NCI-H128 (cell line): ENCODE data around the gene GALNS.
"Not testable (repeated sequence)": the region's sequence is repeated elsewhere in the genome, so short reads cannot be mapped to it uniquely, and the experiment has no call there.

ENCODE experiments used
- DNase-seq: peaks from one replicate; lab custom pipeline; 2025; ENCODE audit not compliant: unreplicated experiment; lab: John Stamatoyannopoulos, UW

GALNS gene

DNA sequence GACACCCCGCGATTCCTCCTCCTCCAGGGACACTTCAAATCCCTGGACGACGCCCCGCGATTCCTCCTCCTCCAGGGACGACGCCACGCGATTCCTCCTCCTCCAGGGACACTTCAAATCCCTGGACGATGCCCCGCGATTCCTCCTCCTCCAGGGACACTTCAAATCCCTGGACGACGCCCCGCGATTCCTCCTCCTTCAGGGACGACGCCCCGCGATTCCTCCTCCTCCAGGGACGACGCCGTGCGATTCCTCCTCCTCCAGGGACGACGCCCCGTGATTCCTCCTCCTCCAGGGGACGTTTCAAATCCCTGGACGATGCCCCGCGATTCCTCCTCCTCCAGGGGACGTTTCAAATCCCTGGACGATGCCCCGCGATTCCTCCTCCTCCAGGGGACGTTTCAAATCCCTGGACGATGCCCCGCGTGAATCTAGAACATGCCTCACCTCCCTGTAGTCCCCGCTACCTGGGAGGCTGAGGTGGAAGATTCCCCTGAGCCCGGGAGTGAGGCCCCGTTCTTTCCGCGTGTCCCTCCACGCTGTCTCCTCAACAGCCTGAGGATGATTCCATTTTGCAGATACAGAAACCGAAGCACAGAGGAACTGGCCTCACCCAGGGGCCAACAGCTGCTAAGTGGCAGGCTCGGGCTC is 33.1 kb upstream of the GALNS start:
- not testable (repeated sequence) for DNase-seq

DNA sequence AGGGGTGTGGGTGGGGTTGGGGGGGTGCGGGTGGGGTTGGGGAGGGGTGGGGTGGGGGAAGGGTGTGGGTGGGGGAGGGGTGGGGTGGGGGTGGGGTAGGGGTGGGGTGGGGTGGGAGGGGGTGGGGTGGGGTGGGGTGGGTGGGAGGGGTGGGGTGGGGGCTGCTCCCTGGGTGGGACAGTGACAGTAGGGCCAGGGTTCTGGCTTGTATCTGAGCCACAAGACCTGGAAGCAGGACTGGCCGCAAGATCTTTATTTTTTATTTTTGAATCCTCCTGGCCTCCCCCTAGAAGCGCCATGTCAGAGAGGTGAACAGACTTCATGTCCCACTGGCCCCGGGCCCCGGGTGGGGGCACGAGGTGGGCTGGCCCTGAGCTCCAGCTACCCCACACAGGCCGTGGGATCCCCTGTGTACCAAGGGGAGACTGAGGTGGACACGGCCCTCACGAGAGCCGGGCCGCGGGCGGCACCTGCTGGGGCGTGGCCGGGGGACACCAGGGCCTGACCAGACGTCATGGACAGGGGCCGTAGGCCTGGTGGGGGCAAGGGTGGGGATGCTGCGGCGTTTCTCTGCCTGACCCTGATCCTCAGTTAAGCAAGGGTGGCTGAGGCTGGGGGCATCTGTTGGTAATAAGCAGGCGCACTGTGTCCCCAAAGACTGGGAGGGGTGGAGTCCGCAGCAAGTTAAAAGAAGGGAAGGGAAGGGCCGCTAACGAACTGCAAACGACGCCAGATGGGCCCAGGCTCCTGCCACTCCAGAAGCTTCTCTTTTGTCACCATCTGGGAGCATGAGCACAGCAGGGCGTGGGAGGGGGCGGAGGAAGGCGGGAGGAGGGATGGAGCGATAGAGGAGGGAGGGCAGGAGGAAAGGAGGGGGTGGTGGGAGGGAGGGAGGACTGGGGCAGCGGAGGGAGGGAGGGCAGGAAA is 32.0 kb upstream of the GALNS start:
- no peak for DNase-seq

DNA sequence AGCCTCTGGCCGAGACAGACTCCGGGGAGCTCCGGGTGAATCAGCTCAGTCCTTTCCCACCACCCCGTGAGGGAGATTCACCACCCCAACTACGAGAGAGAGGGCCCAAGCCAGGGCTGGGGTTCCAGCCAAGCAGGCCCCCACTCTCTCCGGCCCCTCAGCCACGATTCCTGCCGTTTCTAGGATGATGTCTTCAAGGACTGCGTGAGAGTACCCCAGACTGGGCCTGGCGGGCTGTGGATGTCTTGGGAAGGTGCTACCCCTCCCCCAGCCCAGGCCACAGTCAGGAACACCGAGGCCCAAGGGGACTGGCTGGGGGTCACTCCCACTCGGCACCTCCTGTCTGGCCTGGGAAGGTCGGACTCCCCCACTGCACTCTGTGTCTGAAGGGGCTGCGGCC is 31.3 kb upstream of the GALNS start:
- DNase-seq: no peak

DNA sequence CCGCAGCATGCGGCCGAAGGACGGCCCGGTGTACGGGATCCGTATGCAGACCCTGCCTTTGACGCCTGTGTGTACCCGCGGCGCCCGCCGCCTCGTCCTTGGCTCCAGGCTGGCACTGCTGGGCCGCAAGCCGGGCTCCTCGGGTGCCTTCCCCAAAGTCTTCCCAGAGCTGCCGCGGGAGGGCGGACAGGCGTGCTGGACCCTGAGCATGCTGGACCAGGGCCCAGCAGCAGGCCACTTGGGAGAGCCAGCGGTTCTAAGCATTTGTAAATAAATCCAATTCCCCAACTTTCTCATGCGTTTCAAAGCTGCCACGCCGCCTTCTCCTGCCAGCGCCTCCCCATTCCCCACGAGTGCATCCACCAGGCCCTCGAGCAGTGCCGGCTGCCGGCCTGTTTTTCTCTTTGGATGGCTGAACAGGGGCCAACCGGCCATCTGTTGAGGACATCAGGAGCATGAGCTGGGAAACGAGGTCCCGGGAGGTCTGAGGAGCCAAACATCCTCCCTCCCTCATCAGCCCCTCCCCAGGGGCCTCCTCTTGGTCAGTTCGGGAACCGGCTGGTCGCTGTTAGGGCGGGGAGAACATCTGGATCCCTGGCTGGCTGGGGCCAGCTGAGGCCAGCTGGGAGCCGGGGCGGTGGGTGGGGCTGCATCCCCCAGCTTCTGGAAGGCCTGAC is 30.2 kb upstream of the GALNS start:
- no peak for DNase-seq

DNA sequence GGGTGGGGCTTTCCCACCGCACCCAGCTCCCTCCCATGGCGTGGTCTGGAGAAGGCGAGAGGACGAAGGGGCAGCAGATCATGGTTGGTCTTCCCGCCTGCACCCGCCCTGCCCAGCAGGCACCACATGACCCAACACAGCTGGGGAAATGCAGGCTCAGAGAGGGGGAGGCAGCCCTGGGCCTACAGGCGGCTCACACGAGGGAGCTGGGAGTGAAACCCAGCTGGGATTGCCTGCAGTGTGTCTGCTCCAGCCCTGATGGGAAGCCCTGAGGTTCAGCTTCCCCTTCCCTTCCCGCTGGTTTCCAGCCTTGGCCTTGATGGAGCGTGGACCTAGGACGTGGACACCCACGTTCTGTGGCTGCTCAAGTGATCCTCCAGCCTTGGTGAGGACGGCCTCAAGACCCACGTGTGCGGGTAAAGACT is 29.7 kb upstream of the GALNS start:
- DNase-seq: no peak

DNA sequence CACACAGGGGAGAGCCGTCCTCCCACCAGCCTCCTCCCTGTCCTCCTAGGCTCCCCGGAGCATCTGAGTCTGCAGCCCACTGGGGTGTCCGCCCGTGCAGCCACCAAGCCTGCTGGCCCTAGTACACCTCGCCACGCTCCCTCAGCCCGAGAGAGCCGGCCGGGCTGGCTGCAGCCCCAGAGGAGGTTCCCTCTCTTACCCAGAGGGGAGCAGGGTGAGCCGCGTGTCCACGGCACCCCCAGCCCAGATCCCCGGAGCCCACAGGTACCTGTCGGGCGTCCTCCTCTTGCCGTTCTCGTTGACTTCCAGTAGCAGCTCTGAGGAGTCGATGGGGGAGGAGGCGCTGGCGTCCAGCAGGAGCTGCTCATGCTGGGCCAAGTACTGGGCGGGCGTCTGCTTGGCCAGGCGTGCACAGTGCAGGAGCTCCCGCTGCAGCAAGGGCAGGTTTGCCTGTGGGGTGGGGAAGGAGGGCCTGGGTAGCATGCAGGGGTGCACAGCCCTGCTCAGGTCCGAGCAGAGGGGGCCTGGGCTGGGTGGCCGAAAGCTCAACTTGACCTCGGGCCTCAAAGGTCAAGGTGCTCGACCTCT is 29.0 kb upstream of the GALNS start:
- DNase-seq: no peak

DNA sequence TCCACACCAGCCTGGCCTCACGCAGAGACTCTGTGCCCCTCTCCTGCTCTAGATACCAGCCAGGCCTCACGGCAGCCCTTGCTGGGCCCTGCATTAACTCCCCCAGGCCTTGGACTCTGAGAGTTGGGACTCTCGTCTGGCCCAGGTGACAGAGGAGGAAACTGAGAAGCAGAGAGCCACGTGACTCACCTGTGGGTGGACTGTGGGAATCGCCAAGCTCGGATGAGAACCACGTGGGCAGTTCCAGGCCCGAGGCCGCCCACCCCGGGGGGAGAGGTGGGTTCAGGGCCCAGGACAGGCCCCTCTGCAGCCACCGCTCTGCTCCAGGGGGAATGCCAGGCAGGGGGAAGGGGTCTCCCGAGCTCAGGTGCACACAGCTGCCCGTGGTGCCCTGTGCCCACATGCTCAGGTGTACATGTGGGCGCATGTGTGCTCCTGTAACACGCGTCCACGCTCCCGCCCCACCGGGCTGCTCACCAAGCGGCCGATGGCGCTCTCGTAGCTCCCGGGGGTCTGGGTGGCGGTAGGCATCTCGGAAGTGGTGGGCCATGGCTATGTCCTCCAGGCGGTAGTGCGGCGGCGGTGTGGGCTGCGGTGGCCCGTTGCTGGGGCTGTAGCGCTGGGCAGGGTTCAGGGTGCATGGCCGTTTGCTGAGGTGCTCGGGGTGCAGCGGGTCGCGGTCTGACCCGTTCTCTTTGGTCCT is 28.0 kb upstream of the GALNS start:
- DNase-seq: no peak

DNA sequence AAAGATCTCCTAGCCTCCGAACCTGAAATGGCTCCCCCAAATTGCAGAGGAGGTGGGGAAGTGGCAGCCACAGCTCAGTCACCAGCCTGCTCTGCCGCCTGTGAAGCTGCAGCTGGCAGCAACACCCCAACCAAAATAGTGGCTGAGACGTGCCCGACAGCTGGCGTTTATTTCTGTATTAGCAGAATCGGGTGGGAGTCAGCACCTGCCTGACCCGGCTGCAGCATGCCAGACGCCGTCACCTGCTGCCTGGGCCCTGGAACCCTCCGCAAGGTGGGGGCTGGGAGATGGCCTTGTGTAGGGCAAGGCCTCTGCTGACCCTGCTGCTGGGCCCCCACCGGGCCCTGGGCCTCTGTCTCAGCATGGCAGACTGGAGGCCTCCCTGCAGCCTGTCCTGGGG is 27.2 kb upstream of the GALNS start:
- no peak for DNase-seq

DNA sequence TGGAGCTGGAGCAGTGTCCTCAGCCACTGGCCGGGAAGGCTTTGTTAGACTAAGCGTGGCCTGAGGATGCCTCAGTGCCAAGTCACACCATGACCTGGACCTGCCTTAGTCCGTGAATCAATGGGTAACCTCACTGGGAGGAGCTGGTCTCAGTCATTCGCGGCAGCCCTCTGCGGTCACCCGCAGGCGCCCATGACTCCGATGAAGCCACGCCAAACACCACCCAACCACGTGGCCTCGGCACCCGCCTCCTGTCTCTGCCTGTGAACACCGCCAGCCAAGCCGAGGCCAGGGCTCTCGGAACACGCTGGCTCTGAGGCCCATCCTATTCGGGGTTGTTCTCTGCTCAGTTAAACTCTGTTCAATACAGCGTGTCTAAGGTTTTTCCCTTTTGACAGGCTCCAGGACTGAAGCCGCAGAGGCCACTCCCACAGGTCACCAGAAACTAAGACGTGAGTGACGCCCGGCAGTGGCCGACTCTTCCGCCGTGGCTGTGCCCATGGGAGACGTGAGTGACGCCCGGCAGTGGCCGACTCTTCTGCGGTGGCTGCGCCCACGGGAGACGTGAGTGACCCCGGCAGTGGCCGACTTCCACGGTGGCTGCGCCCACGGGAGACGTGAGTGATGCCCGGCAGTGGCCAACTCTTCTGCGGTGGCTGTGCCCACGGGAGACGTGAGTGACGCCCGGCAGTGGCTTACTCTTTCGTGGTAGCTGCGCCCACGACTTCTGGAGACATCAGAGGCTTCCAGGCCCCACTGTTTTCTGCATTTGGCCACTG is 26.6 kb upstream of the GALNS start:
- no peak for DNase-seq

DNA sequence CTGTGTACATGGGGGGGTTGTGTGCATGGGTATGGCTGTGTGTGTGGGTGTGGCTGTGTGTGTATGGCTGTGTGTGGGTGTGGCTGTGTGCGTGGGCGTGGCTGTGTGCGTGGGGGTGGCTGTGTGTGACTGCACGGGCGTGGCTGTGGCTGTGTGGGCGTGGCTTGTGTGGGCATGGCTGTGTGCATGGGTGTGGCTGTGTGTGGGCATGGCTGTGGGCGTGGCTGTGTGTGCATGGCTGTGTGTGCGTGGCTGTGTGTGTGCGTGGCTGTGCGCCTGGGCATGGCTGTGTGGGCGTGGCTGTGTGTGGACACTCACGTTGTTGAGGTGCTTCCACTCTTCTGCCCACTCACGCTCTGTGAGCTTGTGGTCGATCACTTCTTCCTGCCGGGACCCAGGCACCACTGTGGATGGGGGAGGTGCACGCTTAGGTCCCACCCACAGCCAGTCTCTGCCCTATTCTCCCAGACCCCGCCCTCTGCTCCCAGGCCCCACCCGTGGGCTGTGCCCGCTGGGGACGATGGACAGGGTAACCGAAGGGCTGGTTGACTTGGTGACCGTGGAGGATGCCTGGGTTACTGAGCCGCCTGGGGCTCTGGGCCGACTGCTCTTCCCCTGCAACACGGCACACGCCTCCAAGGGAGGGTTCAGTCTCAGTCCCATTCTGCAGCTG is 25.7 kb upstream of the GALNS start:
- DNase-seq: no peak

DNA sequence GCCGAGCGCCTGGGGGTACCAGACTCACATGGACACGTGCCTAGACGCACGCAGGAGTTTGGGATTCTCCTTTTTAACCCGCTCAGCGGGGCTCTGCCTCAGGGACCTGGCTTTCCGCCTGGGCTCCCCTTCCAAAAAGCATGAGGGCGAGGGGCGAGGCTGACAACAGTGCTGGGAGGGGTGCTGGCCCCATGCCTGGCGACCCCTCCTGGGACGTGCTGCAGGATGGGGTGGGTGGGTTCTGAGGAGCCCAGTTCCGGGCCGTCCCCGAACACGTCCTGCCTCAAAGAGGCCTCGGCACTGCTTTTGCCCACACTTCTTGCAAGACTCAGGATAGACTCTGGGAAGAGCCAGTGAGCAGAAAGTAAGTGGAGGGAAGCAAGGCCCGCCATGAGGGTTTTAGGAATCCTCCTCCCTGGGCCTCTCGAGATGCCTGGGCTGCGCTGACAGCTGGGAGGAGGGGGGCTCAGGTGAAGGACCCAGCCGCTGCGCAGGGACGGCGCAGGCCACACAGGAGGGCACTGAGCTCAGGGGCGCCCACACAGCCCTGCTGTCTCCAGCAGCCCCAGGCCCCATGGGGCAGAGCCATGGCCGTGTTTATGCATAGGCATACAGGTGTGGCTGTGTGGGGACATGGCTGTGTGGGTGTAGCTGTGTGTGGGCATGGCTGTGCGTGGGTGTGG is 25.1 kb upstream of the GALNS start:
- no peak for DNase-seq

DNA sequence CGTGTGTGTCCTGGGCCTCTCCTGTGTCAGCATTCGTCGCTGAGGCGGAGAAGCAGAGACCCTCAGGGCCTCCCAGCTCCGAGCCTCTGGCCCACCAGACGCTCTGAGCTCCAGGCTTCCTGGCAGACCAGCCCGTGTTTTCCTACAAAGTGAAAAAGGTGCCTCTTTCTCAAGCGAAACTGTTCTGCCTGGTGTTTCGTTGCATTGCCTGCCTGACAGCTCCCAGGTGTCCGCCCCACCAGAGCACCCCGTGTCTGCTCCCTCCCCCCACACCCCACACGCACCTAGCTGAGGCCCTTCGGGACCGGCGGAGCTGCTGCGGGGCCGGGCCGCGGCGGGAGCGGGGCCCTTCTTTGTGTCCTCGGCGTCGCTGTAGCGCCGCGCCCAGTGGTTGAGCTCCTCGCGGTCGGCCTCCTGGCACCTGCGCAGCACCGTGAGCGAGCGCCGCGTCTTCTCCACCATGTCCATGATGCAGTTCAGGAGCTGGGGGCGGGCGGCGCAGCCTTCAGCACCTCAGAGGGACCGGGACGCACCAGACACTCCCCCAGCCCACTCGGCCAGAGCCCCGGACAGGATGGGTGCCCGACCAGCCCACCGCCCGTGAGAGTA is 24.4 kb upstream of the GALNS start:
- DNase-seq: no peak

DNA sequence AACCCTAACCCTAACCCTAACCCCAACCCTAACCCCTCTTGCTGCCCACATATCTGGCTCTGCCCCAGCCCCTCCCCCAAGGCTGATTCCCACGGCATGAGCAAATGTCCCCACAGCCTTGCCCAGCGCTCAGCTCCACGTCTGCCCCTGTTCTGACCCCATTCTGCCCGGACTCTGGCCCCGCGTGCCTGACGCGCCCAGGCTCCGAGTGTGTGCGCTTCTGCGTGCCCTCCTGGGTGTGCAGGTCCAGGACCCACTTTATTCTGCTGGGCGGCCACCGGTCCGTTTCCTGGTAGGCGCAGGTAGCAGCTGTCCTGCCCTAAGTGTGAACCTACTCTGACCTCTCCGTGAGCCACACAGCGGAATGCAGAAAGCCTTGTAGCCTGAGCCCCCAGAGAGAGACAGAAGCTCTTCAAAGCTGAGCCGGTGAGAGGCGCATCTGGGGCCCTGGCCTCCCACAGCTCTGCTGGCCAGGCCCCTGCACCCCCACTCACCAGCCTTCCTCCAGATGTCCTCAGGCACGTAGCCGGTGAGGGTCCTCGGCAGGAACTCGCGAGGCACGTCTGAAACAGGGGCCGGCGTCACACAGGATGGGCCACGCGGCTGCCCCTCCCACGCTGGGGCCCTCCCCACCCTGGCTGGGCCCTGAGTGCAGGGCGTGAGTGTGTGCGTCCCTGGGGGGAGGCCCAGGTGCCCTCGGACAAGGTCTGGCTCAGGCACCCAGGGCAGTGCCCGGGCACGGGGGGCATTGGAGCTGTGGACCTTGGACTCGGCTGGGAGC is 23.7 kb upstream of the GALNS start:
- no peak for DNase-seq

DNA sequence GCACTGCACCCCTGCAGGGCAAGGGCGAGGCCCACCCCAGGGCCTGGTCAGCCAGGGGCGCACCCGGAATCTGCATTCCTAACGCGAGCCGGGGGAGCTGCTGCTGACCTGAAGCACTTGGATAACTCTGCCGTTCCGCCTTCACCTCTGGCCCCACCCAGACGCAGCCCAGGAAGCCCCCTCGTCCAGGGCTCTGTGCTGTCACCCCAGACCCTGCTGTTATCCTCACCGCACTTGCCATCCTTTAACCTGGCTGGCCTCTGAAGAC is 23.0 kb upstream of the GALNS start:
- no peak for DNase-seq

DNA sequence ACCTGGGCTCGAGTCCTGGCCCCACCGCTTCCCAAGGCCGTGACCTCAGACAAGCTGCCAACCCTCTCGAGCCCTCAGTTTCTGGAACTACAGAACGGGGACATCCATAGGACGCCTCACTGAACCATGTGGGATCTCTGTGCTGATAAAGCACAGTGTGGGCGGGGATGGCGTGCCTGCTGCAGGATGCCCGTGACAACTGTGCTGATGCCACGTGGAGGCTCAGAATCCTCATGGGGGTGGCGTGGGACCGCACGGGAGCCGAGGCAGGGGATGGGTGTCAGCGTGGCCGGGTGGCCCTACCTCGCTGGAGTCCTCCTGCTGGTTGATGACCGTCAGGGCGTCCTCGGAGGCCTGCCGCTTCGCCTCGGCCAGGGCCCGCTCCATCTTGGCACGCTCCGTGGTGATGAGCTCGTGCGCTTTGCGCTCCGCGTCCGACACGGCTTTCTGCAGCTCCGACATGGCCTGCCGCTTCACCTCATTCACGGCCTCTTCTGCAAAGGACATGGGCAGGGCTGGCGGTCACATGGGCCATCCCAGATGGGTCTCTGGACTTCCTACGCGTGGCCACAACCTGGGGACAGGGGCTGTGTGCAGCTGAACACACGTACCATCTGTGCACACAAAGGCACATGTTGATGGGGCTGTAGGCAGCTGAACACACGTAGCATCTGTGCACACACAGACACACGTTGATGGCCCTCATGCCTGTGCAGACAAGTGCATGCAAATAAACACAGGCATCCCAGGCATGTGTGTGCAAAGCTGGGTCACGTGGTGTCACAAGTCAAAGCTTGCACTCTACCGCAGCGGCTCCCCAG is 22.4 kb upstream of the GALNS start:
- DNase-seq: no peak

DNA sequence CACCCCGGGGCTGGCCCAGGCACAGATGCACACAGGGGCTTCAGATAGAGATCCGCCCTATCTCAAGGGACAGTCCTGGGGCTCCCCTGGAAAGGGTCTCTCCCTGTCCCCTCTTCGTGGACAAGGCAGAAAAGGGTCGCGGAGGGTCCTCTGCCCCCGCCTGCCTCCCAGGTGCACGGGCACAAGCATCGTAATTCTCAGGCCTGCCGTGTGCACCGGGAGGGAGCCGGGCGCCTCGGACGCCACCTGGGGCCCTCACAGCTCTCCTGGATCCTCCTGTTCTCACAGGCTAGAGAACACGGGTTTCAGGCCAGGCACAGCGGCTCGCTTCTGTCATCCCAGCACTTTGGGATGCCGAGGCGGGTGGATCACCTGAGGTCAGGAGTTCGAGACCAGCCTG is 21.6 kb upstream of the GALNS start:
- DNase-seq: no peak

DNA sequence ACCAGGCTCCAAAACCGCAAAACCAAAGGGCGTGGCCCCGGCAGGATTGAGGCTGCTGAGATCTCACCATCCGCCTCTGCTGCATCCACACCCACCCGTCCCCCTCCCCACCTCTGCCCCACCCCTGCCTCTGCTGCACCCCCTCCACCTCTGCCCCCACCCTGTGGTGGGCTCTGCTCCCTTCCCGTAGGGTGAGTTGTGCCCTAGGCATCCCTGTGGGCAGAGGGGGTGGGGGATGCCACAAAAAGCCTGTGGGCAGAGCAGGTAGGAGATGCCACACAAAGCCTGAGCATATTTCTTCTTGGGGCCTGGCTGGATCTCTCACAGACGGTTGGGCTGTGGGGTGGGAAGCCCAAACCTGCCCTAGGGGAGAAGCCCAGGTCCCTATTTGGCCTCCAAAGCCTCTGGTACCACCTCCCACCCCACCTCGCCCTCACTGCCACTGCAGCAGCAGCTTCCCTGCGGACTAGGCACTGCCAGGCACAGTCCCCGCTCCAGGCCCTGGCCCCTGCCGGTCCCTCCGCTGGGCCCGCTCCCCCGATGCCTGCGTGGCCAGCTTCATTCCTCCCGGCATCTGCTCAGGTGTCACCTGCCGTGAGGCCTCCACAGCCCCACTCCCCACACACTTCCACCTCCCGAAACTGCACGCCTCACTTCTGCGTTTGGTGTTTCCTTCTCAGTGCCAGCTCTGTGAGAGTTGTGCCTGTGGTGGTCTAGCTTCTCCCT is 21.0 kb upstream of the GALNS start:
- no peak for DNase-seq
